Right lobe of liver (tissue), 4 donors: ENCODE measurements around the gene SNCAIP.

Source experiments
- CTCF ChIP-seq, 4 donors: fragments of 200-600 bp in 3 of 4; fragments of 450-650 bp in 1 of 4; IDR thresholded peaks; one replicate each; pipeline versions ENCODE4 v1.5.1 to v1.8.0; 2016 to 2022; ENCODE audit warnings: antibody characterized with exemption in 4 of 4, mild to moderate bottlenecking in 2 of 4
- POLR2A ChIP-seq: fragments of 450-650 bp; IDR thresholded peaks from one replicate; pipeline ENCODE4 v1.6.1; 2017; ENCODE audit warnings: antibody characterized with exemption, mild to moderate bottlenecking
- donor health status: DM: no; HTN: no; CAD: no.
- donor health status: DM: no; HTN: no; CAD: no.
- donor health status: DM: no; HTN: yes; CAD: no.

DNA sequence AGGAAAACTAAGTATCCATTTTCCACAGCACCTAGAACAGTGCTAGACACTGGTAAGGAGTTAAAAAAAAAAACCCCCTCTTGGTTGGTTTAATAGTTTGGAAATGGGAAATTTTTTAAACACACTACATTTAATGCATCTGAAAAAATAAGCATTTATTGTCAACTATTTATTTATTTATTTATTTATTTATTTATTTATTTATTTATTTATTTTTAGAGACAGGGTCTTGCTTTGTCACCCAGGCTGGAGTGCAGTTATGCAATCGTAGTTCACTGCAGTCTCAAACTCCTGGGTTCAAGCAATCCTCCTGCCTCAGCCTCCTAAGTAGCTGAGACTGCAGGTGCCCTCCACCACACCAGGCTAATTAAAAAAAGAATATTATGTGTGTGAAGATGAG lies 51.6 kb downstream of the SNCAIP start:
- no peak for TF ChIP-seq POLR2A
- no peak for TF ChIP-seq CTCF (IDR thresholded peaks at IDR 0.05)
